HG03280 (cell line): ENCODE results near the gene L3HYPDH.

Experiments
- ATAC-seq: cut with Tn5 transposase; IDR thresholded peaks from one replicate; pipeline ENCODE4 v1.9.1; 2021; ENCODE audit warnings: mild to moderate bottlenecking, moderate library complexity; ENCODE audit not compliant: unreplicated experiment

Gene L3HYPDH

DNA sequence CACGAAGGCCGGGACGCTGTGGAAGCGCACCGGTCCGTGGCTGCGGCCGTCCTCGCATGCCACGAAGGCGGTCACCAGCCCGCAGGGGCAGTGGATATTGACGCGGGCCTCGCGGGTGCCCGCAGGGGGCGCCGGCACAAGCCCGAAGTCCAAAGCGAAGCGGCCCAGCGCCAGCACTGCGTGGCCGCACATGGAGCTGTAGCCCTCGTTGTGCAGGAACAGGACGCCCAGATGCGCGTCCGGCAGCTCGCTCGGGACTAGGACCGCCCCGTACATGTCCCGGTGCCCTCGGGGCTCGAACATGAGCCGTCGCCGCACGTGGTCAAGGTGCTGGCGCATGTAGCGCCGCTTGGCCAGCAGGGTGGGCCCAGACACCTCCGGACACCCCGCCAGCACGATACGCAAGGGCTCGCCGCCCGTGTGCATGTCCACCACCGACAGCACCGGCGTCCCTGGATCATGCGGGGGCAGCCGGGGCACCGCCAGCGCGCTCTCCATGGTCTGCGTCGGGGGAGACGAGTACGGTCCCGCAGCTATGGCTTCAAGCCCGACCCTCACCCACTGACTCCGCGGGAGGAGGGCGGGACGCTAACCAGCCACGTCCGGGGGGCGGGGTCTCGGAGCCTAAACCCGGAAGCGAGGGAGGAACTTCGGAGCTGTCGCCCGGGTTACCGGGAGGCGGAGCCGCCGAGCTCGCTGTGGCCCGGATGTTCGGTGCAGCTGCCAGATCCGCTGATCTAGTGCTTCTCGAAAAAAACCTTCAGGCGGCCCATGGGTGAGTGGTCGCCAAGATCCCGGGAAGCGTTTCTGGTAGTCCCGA is at the start of gene L3HYPDH, which contains the start of gene JKAMP:
Gene L3HYPDH (minus strand): TSS at position 590 of the 820 bp plus-strand sequence. CDS start 92 bp downstream, at position 498.
Gene JKAMP (plus strand): TSS at position 699 of the 820 bp plus-strand sequence. CDS start 73 bp downstream, at position 772.
- peak; percentile 92 for ATAC-seq

DNA sequence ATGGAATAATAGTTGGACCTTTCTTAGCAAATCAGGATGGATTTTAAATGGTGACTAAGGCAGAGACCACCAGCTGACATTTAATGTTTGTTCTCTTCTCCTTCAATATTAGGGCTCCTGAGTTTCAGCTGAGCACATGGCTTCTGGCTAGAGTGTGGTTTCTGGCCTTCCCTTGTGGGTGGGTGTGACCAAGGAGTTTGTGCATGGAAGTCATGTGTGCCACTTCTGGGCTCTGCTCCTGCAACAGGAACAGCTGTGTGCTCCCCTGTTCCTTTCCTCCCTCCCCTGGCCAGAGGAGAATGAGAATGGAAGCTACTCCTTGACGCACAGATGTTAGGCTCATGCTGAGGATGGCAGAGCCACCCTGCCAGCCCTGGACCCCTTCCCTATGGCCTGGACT is 48.2 kb upstream of the L3HYPDH start:
- ATAC-seq = no peak

- no peak for ATAC-seq
These were observed 46.1 kb upstream of the L3HYPDH start for GRCh38 chr14:59530349-59530748.

DNA sequence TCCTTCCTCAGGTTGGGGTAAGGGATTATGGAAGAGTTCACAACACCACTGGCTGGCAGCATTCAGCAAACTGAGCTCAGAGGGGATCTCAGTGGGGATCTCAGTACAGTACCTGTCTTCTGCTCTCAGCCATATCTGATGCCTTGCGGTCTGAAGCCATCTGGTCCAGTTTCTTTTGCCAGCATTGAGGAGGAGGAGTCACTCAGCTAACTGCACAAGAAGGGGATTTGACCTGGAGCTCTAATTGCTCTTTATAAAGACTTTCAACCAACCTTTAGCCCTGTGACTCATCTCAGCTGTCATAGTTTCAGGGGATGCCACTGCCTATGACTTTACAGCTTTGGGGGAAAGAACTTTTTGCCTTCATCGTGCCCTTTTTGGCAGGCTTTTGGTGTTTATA is 45.0 kb upstream of the L3HYPDH start:
- ATAC-seq = no peak

DNA sequence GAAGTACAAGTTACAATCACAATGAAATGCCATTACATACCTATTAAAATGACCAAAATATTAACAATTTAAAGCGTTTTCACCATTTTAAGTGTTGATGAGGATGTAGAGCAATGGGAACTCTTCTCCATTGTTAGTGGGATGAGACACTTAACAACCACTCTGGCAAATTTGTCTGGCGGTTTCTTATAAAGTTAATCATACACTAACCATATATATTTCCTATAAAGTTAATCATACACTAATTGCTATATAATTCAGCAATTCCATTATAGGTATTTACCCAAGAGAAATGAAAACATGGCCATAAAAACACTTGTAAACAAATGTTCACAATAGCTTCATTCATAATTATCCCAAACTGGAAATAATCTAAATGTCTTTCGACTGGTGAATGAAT is 36.0 kb upstream of the L3HYPDH start:
- no peak for ATAC-seq

- ATAC-seq = no peak
These were observed 27.8 kb upstream of the L3HYPDH start for GRCh38 chr14:59511916-59512575.

DNA sequence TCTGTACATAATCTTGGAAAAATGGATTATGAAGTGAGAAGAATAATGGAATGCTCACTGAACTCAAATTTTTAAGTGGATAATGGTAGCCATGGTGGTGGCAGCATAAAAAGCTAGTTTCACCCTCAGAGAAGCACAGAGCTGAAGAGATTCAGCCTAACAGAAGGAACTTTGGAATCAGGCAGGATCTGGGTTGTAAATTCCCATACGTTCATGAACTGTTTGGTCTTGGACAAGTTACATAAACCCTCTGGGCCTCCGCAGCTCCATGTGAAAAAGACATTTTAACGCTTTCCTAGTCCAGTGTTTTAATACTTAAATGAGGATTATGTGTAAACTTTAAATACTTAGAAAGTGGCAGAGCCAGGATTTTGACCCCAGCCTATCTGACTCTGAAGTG is 26.8 kb upstream of the L3HYPDH start:
- ATAC-seq = no peak

DNA sequence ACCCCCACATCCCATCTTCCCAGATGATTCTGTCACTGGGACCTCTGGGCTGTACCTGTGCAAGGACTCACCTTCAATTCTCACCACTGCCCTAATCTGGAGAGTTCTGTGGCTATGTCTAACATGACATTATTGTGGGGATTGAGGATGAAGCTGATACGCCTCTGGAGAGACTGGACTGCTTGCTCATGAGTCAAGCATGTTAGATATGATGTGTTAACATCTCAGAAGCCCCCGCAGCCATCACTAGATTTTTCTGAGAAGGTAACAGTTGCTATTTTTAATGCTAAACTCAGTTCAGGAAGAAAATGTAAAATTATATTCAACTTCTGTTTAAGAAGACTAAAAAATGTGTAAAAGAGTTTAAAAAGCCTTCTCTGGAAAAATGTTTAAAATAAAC is 25.8 kb upstream of the L3HYPDH start:
- no peak for ATAC-seq

DNA sequence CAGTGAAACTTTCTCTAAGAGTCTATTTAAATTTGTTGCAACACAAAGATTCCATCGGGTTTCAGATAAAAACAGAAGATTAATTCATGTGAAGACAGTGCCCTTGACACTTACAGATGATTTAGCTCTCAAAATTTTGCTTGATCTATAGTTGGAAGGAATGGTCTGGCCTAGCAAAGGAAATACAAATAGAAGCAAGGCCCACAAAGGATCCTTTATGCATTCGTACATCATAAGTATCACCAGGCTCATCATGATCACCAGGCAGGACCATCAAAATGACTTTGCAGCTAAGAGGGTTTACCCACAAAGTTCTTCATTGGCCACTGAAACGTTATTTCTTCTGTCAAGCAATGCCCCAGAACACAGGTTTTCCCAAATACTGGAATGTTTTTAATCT is 24.9 kb upstream of the L3HYPDH start:
- no peak for ATAC-seq

- no peak for ATAC-seq
These were observed 23.5 kb upstream of the L3HYPDH start for GRCh38 chr14:59507752-59508103.

DNA sequence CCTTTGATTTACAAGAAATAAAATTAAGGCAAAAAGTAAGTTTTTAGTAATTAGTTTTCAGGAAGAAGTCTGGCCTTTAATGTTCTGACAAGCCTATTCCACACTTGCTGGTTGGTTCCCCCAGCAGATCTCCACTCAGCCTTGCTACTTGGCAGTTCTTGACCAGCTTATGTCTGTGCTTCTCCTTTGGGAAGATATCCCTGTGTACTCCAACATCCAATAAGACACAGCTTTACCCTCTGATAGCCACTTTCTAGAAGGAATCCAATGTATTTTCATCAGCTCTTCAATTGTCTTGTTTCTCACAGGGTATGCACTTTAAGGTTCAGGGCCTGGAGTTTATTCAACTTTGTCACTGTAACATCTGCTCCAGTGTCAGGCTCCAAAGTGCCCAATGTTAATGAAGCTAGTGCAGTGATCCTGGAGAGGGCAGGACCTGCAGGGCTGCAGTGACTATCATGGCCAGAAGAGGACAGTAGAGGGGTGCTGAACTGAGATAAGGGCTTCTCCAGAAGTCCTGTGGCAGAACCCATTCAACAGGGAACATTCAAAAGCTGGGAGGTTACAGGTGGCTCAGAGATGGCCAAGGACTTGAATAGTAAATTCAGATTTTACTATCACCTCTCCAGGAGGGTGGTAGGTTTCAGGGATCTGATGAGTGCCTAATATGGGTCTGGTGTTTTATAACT is 23.0 kb upstream of the L3HYPDH start:
- ATAC-seq = peak; percentile 88

- no peak for ATAC-seq
These were observed 19.0 kb upstream of the L3HYPDH start for GRCh38 chr14:59503256-59503655.

- no peak for ATAC-seq
These were observed 16.5 kb upstream of the L3HYPDH start for GRCh38 chr14:59500732-59501131.

DNA sequence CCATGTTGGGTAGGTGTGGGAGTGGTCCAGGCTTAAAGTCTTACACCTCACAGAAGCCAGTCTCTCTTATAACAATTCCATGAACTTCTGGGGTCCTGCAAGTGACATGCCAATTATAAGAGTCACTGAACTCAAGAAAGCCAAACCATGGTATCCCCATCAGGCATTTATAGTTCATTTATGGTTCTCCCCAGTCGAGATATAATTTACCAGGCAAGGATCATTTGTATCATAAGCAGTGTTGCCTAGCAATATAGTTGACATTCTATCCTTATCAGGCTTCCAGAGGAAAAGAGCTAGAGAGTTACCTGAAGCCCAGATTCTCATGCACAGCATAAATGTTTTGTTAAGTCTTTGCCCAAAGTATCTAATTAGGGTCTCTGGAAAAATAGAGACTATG is 8.2 kb upstream of the L3HYPDH start:
- ATAC-seq = no peak

DNA sequence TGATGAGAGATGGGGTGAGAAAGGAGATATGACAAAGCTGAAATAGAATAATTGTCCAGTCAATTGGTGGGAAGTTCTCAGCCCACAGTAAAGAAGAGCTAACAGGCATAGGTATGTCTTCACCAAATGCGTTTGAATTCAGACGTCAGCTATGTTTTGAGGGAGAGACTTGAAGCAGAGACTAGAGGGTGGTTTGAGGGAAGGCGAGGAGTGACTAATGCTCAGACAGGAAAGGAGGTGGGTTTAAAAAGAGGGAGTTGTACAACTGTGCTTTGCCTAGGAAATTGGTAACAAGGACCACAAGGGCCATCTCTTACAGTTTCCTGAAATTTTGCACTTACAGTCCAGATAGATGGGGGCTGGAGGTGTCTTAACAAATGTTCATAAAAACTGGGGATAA is 6.5 kb upstream of the L3HYPDH start:
- no peak for ATAC-seq

GRCh38 chr14:59484639-59485175 is 499 bp upstream of the L3HYPDH start:
- peak; percentile 52 for ATAC-seq

DNA sequence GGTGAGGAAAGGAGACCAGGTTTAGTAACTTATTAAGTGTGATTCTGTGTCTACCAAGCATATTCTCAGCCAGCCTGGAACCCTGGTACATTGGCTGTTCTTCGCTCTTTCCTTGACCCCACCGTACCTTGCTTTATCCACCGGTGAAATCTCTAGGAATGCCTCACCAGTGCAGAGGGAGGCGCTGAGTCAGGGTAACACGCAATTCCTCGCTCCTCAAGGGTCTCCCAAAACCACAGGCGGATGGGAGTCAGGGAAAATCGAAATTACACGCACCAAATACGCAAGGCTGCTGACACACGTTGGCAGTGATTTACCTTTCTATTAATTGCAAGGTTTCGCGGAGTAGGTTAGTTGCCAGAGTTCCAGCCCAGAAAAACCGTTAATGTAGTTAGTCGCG is 845 bp downstream of the L3HYPDH start:
- ATAC-seq = no peak

DNA sequence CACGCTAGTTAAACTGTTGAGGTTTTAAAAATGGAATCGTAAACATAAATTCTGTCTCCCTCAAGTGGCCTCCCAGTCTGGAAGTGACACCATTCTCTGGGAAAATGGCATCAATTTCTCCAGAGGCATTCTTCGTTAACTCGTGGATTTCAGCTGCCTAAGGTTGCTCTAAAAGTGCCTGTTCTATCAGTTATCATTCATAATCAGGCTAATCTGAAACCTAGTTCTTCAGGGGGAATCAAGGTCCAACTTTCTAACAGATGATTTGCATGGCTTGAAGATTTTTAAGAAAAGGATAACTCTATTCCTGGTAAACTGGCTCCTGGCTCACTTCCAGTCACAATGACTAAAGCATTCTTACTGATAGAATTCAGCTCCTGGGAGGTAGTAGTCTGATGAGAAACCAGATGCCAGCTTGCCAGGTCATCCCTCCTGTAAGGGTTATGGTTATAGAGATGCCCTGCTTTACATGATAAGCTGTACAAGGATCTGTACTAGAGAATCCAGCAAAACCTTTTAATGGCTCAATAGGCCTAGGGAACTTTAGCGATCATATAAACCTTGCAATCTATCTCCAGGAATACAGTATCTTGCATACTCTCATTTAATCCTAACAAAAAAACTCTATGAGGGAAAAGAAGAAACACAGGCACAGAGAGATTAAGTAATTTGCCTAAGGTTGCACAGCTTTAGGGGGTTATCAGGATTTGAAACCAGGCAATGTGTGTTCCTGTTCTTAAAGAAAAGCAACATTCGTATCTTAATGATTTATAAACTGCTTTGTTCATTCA is 1.5 kb downstream of the L3HYPDH start:
- no peak for ATAC-seq

DNA sequence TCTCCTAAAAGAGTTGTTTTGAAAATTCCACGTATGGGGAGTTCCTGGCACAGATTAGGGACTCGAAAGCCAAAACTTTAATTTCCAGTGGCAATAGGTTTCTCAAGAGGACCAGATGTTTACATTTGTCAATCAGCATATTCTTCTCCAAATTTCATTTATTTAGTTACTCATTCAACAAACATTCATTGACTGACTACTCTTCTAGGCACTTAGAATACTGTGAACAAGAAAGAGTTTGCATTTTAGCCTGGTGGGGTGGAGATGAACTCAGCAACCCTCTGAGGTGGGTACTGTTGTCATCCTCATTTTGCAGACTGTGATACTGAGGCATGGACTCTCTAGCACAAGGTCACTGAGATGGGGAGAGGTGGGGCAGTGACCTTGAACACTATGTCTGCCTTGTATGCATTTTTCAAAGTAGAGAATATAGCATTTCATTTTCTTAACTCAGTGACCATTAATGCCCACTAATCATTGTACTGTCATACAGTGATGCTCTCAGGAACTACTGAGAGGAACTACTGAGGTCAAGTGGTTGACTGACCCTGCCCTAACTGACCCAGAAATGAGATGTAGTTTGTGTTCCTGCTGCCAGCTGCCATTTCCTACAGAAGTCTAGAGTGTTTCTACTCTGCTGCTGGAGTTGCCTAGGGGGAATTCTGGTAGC is 2.2 kb downstream of the L3HYPDH start:
- ATAC-seq = no peak

- no peak for ATAC-seq
These were observed 2.8 kb downstream of the L3HYPDH start for GRCh38 chr14:59481407-59481806.
